ENCODE data around the gene NRGN. TPM values are rescaled to one million over a fixed set of nuclear protein-coding genes. Genes with fewer than 3 reads are reported as not detected.

NRGN gene
- polyA plus RNA-seq, 1 experiment: 3.4 TPM

- H3K27ac ChIP-seq (ENCODE audit: low read depth, low read length): no peak overlapping the region
- POLR2A ChIA-PET: no interaction called here
- no peak overlapping the region for H3K4me3 ChIP-seq (ENCODE audit: low read depth, low read length)
- peaks cover 5% of the 10 kb centered on the region for H3K27me3 ChIP-seq (ENCODE audit: control insufficient read depth, insufficient read depth, low read length)
- no peak for TF ChIP-seq CTCF (IDR thresholded peaks at IDR 0.05; ENCODE audit: low read depth, low read length)
- CTCF ChIA-PET: interaction anchor here (1.0 kb wide), 1 partner anchor 148 kb away, joined by 3 read pairs; no protein-coding TSS in a partner anchor
- H3K9me3 ChIP-seq (ENCODE audit: control insufficient read depth, insufficient read depth, low read length): no peaks in the 10 kb centered on the region
- DNase-seq (ENCODE audit: low read depth, low spot score): no peak
Observed at GRCh38 chr11:124728134-124728533, 11.6 kb upstream of the NRGN start.

- ChIA-PET POLR2A (no interaction called here), CTCF (interaction anchor here (0.6 kb wide), 1 partner anchor 41 kb away, joined by 3 read pairs; no protein-coding TSS in a partner anchor)
- H3K27me3 ChIP-seq (ENCODE audit: control insufficient read depth, insufficient read depth, low read length): no peaks in the 10 kb centered on the region
- DNase-seq (ENCODE audit: low read depth, low spot score): no peak
- H3K27ac ChIP-seq (ENCODE audit: low read depth, low read length): no peak overlapping the region
- no peaks in the 10 kb centered on the region for H3K9me3 ChIP-seq (ENCODE audit: control insufficient read depth, insufficient read depth, low read length)
- H3K4me3 ChIP-seq (ENCODE audit: low read depth, low read length): no peak overlapping the region
- no peak for TF ChIP-seq CTCF (IDR thresholded peaks at IDR 0.05; ENCODE audit: low read depth, low read length)
Observed at GRCh38 chr11:124729571-124729970, 10.2 kb upstream of the NRGN start.

DNA sequence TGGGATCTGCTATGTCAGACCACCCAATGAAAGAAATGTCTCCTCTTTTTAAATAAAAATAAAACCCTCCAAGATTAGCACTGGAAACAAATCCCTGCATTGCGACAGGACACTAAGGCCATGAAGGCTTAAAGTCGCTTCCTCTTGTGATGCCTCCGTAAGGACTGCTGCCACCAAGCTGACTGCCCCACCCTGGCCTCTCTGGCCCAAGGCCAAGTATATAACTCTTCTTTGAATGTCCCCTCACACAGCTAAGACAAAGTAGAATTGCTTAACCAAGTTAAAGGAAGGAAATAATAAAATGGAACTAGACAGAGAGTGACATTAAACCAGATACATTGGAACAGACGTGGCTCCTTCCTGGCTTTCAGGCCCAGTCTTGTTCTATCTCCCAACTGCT lies 7.5 kb upstream of the NRGN start:
- no peak overlapping the region for H3K27ac ChIP-seq (ENCODE audit: low read depth, low read length)
- no peak overlapping the region for H3K4me3 ChIP-seq (ENCODE audit: low read depth, low read length)
- TF ChIP-seq CTCF (IDR thresholded peaks at IDR 0.05; ENCODE audit: low read depth, low read length): no peak
- H3K9me3 ChIP-seq (ENCODE audit: control insufficient read depth, insufficient read depth, low read length): no peaks in the 10 kb centered on the region
- CTCF ChIA-PET: no interaction called here
- POLR2A ChIA-PET: no interaction called here
- DNase-seq (ENCODE audit: low read depth, low spot score): no peak
- peaks cover 7% of the 10 kb centered on the region for H3K27me3 ChIP-seq (ENCODE audit: control insufficient read depth, insufficient read depth, low read length)

GRCh38 chr11:124736736-124737135 lies 3.0 kb upstream of the NRGN start:
- Histone ChIP-seq H3K27me3 (ENCODE audit: control insufficient read depth, insufficient read depth, low read length) (peaks cover 15% of the 10 kb centered on the region), H3K27ac (ENCODE audit: low read depth, low read length) (no peak overlapping the region), H3K4me3 (ENCODE audit: low read depth, low read length) (no peak overlapping the region), H3K9me3 (ENCODE audit: control insufficient read depth, insufficient read depth, low read length) (no peaks in the 10 kb centered on the region; the same call in 1 of the 2 replicates)
- CTCF ChIA-PET: interaction anchor here (1.1 kb wide), 1 partner anchor 26 kb away, joined by 3 read pairs; no protein-coding TSS in a partner anchor
- no peak for TF ChIP-seq CTCF (IDR thresholded peaks at IDR 0.05; ENCODE audit: low read depth, low read length)
- POLR2A ChIA-PET: no interaction called here
- no peak for DNase-seq (ENCODE audit: low read depth, low spot score)

DNA sequence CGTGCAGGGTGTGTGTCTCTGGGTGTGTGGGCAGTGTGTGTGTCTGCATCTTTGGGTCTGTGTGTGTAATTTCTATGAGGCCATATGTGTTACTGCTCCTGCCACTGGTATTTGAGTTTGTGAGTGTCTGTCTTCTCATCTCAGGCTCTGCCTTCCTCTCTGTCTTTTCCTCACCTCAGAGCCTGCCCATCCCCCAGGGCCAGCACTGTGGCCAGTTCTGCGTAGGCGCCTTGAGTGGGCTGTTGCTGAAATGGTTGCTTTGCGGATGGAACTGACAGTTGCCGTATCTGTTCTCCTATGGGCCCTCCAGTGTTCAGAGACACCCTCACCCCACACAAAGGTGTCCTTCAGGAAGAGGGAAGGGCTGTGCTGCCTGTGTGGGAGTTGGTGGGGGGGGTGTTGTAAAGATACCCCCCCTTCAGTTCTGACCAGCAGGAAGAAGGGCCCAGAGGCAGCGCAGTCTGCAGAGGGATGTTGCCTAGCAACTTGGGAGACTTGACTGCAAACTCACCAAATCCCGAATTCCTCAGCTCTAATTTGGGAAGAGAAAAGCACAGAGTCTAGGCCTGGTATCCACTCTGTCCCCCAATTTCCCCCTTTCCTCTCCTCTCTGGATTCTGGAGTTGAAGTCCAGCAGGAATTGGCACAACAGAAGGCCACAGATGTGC lies 2.0 kb upstream of the NRGN start:
- Histone ChIP-seq H3K9me3 (ENCODE audit: control insufficient read depth, insufficient read depth, low read length) (no peaks in the 10 kb centered on the region; the same call in 1 of the 2 replicates), H3K27me3 (ENCODE audit: control insufficient read depth, insufficient read depth, low read length) (peaks cover 15% of the 10 kb centered on the region), H3K27ac (ENCODE audit: low read depth, low read length) (no peak overlapping the region), H3K4me3 (ENCODE audit: low read depth, low read length) (no peak overlapping the region)
- ChIA-PET CTCF (interaction anchor here (0.9 to 3.1 kb wide), 2 partner anchors 26 to 94 kb away, joined by 16 to 19 read pairs; no protein-coding TSS in a partner anchor), POLR2A (no interaction called here)
- no peak for DNase-seq (ENCODE audit: low read depth, low spot score)
- no peak for TF ChIP-seq CTCF (IDR thresholded peaks at IDR 0.05; ENCODE audit: low read depth, low read length)

Measured in AG04450 (cell line).